Keratinocyte (primary cell): Measurements from ENCODE around the gene CRADD. TPM values are rescaled to one million over a fixed set of nuclear protein-coding genes. Genes with fewer than 3 reads are reported as not detected.

ENCODE experiments used
- DNase-seq: peaks from one replicate; pipeline ENCODE4 v3.0.0-alpha.2; 2011; ENCODE audit warnings: low read depth, missing footprints, low spot score
- FAIRE-seq: peaks from 2 replicates; lab custom pipeline; 2011; peaks lifted over from hg19 to GRCh38; lab: Jason Lieb, UNC
- H2AFZ ChIP-seq: 2 replicates; pipeline ENCODE4 v1.6.0; 2012; ENCODE audit warnings: low read length, control low read depth, inconsistent platforms; ENCODE audit not compliant: control insufficient read depth
- H3K27ac ChIP-seq: 2 replicates; pipeline ENCODE4 v1.5.1; 2011; ENCODE audit warnings: low read length; ENCODE audit not compliant: control insufficient read depth, insufficient read depth
- H3K27me3 ChIP-seq: 3 replicates; pipeline ENCODE4 v1.6.0; 2011; ENCODE audit warnings: low read length; ENCODE audit not compliant: control insufficient read depth, insufficient read depth; ENCODE audit errors: extremely low read depth
- H3K36me3 ChIP-seq, 2 experiments: 2 replicates in 1 of 2; 3 replicates in 1 of 2; pipeline ENCODE4 v1.5.1; 2011; ENCODE audit warnings: low read length in 2 of 2, mild to moderate bottlenecking in 1 of 2; ENCODE audit not compliant: control insufficient read depth in 2 of 2, insufficient read depth in 2 of 2; ENCODE audit errors: extremely low read depth in 1 of 2
- H3K4me1 ChIP-seq: 3 replicates; pipeline ENCODE4 v1.5.1; 2011; ENCODE audit warnings: low read length; ENCODE audit not compliant: control insufficient read depth, insufficient read depth; ENCODE audit errors: extremely low read depth
- H3K4me2 ChIP-seq: 3 replicates; pipeline ENCODE4 v1.6.0; 2011; ENCODE audit warnings: low read depth, low read length; ENCODE audit not compliant: control insufficient read depth, insufficient read depth; ENCODE audit errors: extremely low read depth
- H3K4me3 ChIP-seq, 3 experiments: fragments of 200-600 bp in 1 of 3; sonication (generic) in 1 of 3; 2 replicates in 2 of 3; 3 replicates in 1 of 3; pipeline ENCODE4 v1.5.1; 2011 to 2016; ENCODE audit warnings: low read length in 3 of 3, mild to moderate bottlenecking in 3 of 3, control low read depth in 2 of 3, inconsistent platforms in 1 of 3, low read depth in 1 of 3, mixed read lengths in 1 of 3, mixed run types in 1 of 3, moderate library complexity in 1 of 3; ENCODE audit not compliant: control insufficient read depth in 2 of 3, insufficient read depth in 2 of 3; ENCODE audit errors: extremely low read depth in 1 of 3
- H3K79me2 ChIP-seq: 2 replicates; pipeline ENCODE4 v1.6.0; 2012; ENCODE audit warnings: low read length; ENCODE audit not compliant: control insufficient read depth, insufficient read depth
- H3K9ac ChIP-seq: 3 replicates; pipeline ENCODE4 v1.6.0; 2011; ENCODE audit warnings: low read length; ENCODE audit not compliant: control insufficient read depth, insufficient read depth; ENCODE audit errors: extremely low read depth
- H3K9me1 ChIP-seq: 3 replicates; pipeline ENCODE4 v1.6.0; 2011; ENCODE audit warnings: low read length; ENCODE audit not compliant: control insufficient read depth, insufficient read depth; ENCODE audit errors: extremely low read depth
- H3K9me3 ChIP-seq: 2 replicates; pipeline ENCODE4 v1.5.1; 2012; ENCODE audit warnings: low read depth, low read length; ENCODE audit not compliant: control insufficient read depth
- H4K20me1 ChIP-seq: 3 replicates; pipeline ENCODE4 v1.6.0; 2011; ENCODE audit warnings: low read length; ENCODE audit not compliant: control insufficient read depth, insufficient read depth; ENCODE audit errors: extremely low read depth
- EZH2 ChIP-seq: IDR thresholded peaks from one replicate; pipeline ENCODE4 v1.6.1; 2012; ENCODE audit warnings: inconsistent platforms, mild to moderate bottlenecking, low read length, moderate library complexity
- dilution Hi-C: fragments of 300-500 bp; cut with MboI; formaldehyde crosslinking; loops from one replicate; pipeline ENCODE4 v1.7.0; 2020; ENCODE audit warnings: low sequenced_read_pairs; ENCODE audit not compliant: extremely low pct_ligation_motif_present
- polyA plus RNA-seq, 5 experiments: library from polyadenylated mRNA; depleted of rRNA in 3 of 5; stranded (reverse) in 3 of 5; stranded (forward) in 1 of 5; unstranded in 1 of 5; fragments of >200 nt; gene quantifications; 1 replicate in 1 of 5; 2 replicates in 3 of 5; 3 replicates in 1 of 5; pipeline versions ENCODE4 v1.2.1 to v1.2.3, GENCODE V29; 2011 to 2012; ENCODE audit warnings: missing spikeins in 2 of 5, low read depth in 1 of 5, low replicate concordance in 1 of 5
- TF ChIP-seq, protein P1 (sequence below), 3 experiments: IDR thresholded peaks in 1 of 3; conservative IDR thresholded peaks in 1 of 3; optimal IDR thresholded peaks in 1 of 3; 2 replicates in 2 of 3; 3 replicates in 1 of 3; pipeline versions ENCODE3 to v1.5.1; 2011; ENCODE audit warnings: low read length in 3 of 3, mild to moderate bottlenecking in 3 of 3, moderate library complexity in 2 of 3, control low read depth in 1 of 3, inconsistent platforms in 1 of 3; ENCODE audit not compliant: insufficient read depth in 2 of 3; ENCODE audit errors: extremely low read depth in 1 of 3

Gene CRADD
- polyA plus RNA-seq, 1 donor (not counting 4 experiments of a cell fraction or from before 2014, with no cell fraction given), result 11.2 TPM

DNA sequence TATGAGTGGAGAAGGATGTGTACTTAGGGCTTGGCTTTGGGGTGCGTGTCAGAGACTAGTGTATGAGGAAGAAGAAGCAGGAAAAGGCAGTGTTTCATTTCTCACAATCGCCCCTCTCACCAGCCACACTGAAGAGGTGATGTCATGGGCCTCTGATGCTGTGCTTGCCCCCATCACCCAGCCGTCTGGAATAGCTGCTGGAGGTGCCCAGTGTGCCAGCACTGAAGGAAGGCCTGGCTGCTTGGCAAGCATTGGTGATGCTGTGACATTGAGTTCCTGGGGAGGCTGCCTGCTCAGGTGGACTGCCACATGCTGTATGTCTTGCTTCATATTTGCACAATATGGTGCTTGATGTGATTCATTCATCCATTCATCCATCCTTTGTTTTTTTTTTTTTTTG, 56.2 kb downstream of the CRADD start:
- no peak for FAIRE-seq
- Histone ChIP-seq H3K9me1 (no peaks in the 10 kb centered on the region), H3K4me1 (no peaks in the 10 kb centered on the region), H3K36me3 (no peaks in the 10 kb centered on the region), H3K27me3 (no peaks in the 10 kb centered on the region), H3K9ac (no peak overlapping the region), H3K9me3 (no peaks in the 10 kb centered on the region), H4K20me1 (no peaks in the 10 kb centered on the region), H3K4me2 (no peak overlapping the region), H2AFZ (no peak overlapping the region), H3K79me2 (no peaks in the 10 kb centered on the region), H3K27ac (no peak overlapping the region), H3K4me3 (no peak overlapping the region)
- TF ChIP-seq, protein P1, sequence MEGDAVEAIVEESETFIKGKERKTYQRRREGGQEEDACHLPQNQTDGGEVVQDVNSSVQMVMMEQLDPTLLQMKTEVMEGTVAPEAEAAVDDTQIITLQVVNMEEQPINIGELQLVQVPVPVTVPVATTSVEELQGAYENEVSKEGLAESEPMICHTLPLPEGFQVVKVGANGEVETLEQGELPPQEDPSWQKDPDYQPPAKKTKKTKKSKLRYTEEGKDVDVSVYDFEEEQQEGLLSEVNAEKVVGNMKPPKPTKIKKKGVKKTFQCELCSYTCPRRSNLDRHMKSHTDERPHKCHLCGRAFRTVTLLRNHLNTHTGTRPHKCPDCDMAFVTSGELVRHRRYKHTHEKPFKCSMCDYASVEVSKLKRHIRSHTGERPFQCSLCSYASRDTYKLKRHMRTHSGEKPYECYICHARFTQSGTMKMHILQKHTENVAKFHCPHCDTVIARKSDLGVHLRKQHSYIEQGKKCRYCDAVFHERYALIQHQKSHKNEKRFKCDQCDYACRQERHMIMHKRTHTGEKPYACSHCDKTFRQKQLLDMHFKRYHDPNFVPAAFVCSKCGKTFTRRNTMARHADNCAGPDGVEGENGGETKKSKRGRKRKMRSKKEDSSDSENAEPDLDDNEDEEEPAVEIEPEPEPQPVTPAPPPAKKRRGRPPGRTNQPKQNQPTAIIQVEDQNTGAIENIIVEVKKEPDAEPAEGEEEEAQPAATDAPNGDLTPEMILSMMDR (optimal IDR thresholded peaks at IDR 0.05 in 1 of 3, IDR thresholded peaks at IDR 0.05 in 1 of 3, conservative IDR thresholded peaks at IDR 0.05 in 1 of 3; ENCODE audit: extremely low read depth in 1 of 3, insufficient read depth in 2 of 3, low read length in 3 of 3), result no peak
- TF ChIP-seq EZH2, result no peak
- dilution Hi-C loops, result no loop called here
- no peak for DNase-seq

DNA sequence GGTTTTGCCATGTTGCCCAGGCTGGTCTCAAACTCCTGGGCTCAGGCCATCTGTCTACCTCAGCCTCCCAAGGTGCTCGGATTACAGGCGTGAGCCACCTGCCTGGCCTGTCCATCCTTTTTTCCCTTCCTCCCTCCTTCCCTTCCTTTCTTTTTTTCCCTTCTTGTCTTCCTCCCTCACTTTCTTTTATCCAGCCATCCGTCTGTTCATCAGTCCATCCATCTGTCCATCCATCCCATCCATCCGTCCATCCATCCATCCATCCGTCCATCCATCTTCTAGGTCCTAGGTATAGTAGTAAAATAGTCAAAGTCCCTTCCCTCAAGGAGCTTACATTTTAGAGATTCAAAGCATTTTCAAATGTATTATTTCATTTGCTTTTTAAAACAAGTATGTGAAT, 56.8 kb downstream of the CRADD start:
- no peaks in the 10 kb centered on the region for H3K27me3 ChIP-seq
- H4K20me1 ChIP-seq, result no peaks in the 10 kb centered on the region
- no peak for FAIRE-seq
- H3K36me3 ChIP-seq, result no peaks in the 10 kb centered on the region
- no peaks in the 10 kb centered on the region for H3K9me3 ChIP-seq
- DNase-seq, result no peak
- no peak overlapping the region for H3K4me3 ChIP-seq
- H2AFZ ChIP-seq, result no peak overlapping the region
- H3K9me1 ChIP-seq, result no peaks in the 10 kb centered on the region
- no peak overlapping the region for H3K4me2 ChIP-seq
- H3K9ac ChIP-seq, result no peak overlapping the region
- dilution Hi-C loops, result no loop called here
- H3K79me2 ChIP-seq, result no peaks in the 10 kb centered on the region
- no peak for TF ChIP-seq EZH2
- TF ChIP-seq, protein P1 (optimal IDR thresholded peaks at IDR 0.05 in 1 of 3, IDR thresholded peaks at IDR 0.05 in 1 of 3, conservative IDR thresholded peaks at IDR 0.05 in 1 of 3; ENCODE audit: extremely low read depth in 1 of 3, insufficient read depth in 2 of 3, low read length in 3 of 3), result no peak
- no peak overlapping the region for H3K27ac ChIP-seq
- no peaks in the 10 kb centered on the region for H3K4me1 ChIP-seq
